HL-60 (cell line): Measurements from ENCODE around the gene CLSTN1.

Experiments
- DNase-seq, 2 experiments: peaks; one replicate each; pipeline ENCODE4 v3.0.0-alpha.2; 2010 to 2020; ENCODE audit warnings: low read depth in 1 of 2, low spot score in 1 of 2
- H3K27ac ChIP-seq: fragments of 250-450 bp; sonication (Bioruptor Pico); replicated peaks from 2 replicates; pipeline ENCODE4 v1.5.1; 2020; ENCODE audit warnings: mild to moderate bottlenecking, moderate library complexity
- H3K27me3 ChIP-seq: fragments of 250-450 bp; sonication (Bioruptor Pico); 2 replicates; pipeline ENCODE4 v1.5.1; 2021; ENCODE audit warnings: mild to moderate bottlenecking, moderate library complexity; ENCODE audit not compliant: insufficient read depth, poor library complexity, severe bottlenecking
- H3K4me3 ChIP-seq: replicated peaks from 2 replicates; pipeline ENCODE4 v1.5.1; 2011; ENCODE audit warnings: mild to moderate bottlenecking, control low read depth, low read length; ENCODE audit not compliant: insufficient read depth
- GABPA ChIP-seq: IDR thresholded peaks from 2 replicates; pipeline ENCODE4 v1.6.1; 2012; ENCODE audit warnings: low read depth
- POLR2AphosphoS5 ChIP-seq: IDR thresholded peaks from 2 replicates; pipeline ENCODE4 v1.6.1; 2012; ENCODE audit warnings: low read depth
- SPI1 ChIP-seq: IDR thresholded peaks from 2 replicates; pipeline ENCODE4 v1.6.1; 2012; ENCODE audit warnings: low read depth, mild to moderate bottlenecking, borderline replicate concordance
- TF ChIP-seq, protein P1 (sequence below): IDR thresholded peaks from one replicate; pipeline ENCODE4 v1.5.1; 2011; ENCODE audit warnings: low read length, control low read depth, inconsistent platforms; ENCODE audit not compliant: insufficient read depth
- TF ChIP-seq, protein P2 (sequence below): IDR thresholded peaks from 2 replicates; pipeline ENCODE4 v1.6.1; 2012; ENCODE audit warnings: low read depth; ENCODE audit not compliant: insufficient replicate concordance

Gene CLSTN1

GRCh38 chr1:9721606-9722377, 102.0 kb downstream of the CLSTN1 start:
- no peak for TF ChIP-seq POLR2AphosphoS5
- TF ChIP-seq, protein P1, sequence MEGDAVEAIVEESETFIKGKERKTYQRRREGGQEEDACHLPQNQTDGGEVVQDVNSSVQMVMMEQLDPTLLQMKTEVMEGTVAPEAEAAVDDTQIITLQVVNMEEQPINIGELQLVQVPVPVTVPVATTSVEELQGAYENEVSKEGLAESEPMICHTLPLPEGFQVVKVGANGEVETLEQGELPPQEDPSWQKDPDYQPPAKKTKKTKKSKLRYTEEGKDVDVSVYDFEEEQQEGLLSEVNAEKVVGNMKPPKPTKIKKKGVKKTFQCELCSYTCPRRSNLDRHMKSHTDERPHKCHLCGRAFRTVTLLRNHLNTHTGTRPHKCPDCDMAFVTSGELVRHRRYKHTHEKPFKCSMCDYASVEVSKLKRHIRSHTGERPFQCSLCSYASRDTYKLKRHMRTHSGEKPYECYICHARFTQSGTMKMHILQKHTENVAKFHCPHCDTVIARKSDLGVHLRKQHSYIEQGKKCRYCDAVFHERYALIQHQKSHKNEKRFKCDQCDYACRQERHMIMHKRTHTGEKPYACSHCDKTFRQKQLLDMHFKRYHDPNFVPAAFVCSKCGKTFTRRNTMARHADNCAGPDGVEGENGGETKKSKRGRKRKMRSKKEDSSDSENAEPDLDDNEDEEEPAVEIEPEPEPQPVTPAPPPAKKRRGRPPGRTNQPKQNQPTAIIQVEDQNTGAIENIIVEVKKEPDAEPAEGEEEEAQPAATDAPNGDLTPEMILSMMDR: peak; percentile 15
- TF ChIP-seq, protein P2, sequence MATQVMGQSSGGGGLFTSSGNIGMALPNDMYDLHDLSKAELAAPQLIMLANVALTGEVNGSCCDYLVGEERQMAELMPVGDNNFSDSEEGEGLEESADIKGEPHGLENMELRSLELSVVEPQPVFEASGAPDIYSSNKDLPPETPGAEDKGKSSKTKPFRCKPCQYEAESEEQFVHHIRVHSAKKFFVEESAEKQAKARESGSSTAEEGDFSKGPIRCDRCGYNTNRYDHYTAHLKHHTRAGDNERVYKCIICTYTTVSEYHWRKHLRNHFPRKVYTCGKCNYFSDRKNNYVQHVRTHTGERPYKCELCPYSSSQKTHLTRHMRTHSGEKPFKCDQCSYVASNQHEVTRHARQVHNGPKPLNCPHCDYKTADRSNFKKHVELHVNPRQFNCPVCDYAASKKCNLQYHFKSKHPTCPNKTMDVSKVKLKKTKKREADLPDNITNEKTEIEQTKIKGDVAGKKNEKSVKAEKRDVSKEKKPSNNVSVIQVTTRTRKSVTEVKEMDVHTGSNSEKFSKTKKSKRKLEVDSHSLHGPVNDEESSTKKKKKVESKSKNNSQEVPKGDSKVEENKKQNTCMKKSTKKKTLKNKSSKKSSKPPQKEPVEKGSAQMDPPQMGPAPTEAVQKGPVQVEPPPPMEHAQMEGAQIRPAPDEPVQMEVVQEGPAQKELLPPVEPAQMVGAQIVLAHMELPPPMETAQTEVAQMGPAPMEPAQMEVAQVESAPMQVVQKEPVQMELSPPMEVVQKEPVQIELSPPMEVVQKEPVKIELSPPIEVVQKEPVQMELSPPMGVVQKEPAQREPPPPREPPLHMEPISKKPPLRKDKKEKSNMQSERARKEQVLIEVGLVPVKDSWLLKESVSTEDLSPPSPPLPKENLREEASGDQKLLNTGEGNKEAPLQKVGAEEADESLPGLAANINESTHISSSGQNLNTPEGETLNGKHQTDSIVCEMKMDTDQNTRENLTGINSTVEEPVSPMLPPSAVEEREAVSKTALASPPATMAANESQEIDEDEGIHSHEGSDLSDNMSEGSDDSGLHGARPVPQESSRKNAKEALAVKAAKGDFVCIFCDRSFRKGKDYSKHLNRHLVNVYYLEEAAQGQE: no peak
- H3K27me3 ChIP-seq: no peaks in the 10 kb centered on the region
- no peak overlapping the region for H3K27ac ChIP-seq
- DNase-seq: no peak
- H3K4me3 ChIP-seq: no peak overlapping the region

DNA sequence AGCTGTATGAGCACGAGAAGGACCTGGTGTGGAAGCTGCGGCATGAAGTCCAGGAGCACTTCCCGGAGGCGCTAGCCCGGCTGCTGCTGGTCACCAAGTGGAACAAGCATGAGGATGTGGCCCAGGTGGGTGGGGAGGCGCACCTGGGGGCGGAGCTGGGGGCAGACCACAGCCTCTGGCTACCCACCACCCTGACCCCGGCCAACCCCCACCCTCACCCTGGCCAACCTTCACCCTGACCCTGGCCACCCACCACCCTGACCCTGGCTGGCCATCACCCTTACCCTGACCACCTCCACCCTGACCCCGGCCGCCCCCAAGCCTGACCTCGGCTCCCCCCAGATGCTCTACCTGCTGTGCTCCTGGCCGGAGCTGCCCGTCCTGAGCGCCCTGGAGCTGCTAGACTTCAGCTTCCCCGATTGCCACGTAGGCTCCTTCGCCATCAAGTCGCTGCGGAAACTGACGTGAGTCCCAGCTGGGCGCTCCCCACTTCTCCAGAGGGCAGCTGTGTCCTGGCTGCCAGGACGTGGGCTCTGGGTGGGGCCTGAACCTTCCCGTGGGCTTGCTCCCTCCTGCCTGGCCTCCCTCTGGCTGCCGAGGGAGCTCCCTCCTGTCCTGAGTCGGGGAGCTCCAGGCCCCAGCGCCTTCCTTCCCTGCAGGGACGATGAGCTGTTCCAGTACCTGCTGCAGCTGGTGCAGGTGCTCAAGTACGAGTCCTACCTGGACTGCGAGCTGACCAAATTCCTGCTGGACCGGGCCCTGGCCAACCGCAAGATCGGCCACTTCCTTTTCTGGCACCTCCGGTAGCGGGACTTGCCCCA, 102.8 kb downstream of the CLSTN1 start:
- H3K27ac ChIP-seq: no peak overlapping the region
- DNase-seq: no peak
- no peaks in the 10 kb centered on the region for H3K27me3 ChIP-seq
- TF ChIP-seq GABPA: no peak
- TF ChIP-seq, protein P2: no peak
- no peak for TF ChIP-seq SPI1
- TF ChIP-seq, protein P1: no peak
- TF ChIP-seq POLR2AphosphoS5: no peak
- H3K4me3 ChIP-seq: no peak overlapping the region

DNA sequence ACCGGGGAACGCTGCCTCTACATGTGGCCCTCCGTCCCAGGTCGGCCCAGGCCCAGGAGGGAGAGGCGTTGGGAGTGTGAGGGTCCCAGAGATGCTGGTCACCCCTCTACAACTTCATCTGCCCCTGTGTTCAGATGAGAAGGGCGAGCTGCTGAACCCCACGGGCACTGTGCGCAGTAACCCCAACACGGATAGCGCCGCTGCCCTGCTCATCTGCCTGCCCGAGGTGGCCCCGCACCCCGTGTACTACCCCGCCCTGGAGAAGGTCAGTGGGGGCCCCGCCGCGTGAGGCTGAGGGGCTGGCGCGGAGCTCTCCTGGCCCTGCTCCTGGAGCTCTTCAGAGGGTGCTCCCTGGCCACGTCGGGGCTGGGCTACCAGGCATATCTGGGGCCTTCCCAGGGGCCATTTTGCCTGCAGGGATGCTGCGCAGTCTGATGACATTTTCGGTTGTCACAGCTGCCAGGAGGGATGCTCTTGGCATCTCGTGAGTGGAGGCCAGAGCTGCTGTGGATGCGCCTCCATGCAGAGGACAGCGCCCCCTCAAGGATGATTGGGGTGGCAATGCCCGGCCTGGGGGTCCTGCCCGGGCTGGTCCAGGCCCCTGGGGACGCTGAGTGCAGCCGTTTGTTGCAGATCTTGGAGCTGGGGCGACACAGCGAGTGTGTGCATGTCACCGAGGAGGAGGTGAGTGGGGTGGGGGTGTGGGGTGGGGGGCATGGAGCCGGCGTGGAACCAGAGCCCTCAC, 103.6 kb downstream of the CLSTN1 start:
- H3K27me3 ChIP-seq: no peaks in the 10 kb centered on the region
- TF ChIP-seq, protein P2: no peak
- no peak for TF ChIP-seq POLR2AphosphoS5
- TF ChIP-seq, protein P1: no peak
- no peak for TF ChIP-seq SPI1
- no peak for TF ChIP-seq GABPA
- H3K4me3 ChIP-seq: no peak overlapping the region
- no peak overlapping the region for H3K27ac ChIP-seq
- DNase-seq: no peak
